ENCODE data around the gene LUZP2.

The LUZP2 gene

DNA sequence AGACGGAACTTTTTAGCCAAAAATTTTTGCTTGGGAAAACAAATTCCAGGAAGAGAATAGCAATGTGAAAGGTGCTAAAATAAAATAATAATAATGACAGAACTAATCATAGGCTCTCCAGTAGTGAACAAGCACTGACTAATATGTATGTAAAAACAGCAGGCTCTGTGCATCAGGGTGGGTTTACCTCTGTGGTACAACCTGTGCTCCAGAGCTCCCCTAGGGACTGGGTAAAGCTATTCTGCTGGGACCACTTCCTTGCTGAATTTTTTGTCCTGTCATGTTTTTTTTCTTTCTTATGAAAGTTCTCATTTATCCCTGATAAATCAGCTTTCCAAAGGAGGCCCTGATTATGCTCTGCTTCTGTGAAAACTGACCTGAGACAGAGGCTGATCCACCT, 18.8 kb downstream of the LUZP2 start:
- DNase-seq (ENCODE audit: extremely low read depth, low read depth), result no peak
- TF ChIP-seq, protein P1, sequence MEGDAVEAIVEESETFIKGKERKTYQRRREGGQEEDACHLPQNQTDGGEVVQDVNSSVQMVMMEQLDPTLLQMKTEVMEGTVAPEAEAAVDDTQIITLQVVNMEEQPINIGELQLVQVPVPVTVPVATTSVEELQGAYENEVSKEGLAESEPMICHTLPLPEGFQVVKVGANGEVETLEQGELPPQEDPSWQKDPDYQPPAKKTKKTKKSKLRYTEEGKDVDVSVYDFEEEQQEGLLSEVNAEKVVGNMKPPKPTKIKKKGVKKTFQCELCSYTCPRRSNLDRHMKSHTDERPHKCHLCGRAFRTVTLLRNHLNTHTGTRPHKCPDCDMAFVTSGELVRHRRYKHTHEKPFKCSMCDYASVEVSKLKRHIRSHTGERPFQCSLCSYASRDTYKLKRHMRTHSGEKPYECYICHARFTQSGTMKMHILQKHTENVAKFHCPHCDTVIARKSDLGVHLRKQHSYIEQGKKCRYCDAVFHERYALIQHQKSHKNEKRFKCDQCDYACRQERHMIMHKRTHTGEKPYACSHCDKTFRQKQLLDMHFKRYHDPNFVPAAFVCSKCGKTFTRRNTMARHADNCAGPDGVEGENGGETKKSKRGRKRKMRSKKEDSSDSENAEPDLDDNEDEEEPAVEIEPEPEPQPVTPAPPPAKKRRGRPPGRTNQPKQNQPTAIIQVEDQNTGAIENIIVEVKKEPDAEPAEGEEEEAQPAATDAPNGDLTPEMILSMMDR (IDR thresholded peaks at IDR 0.05; ENCODE audit: low read depth, low read length), result no peak

DNA sequence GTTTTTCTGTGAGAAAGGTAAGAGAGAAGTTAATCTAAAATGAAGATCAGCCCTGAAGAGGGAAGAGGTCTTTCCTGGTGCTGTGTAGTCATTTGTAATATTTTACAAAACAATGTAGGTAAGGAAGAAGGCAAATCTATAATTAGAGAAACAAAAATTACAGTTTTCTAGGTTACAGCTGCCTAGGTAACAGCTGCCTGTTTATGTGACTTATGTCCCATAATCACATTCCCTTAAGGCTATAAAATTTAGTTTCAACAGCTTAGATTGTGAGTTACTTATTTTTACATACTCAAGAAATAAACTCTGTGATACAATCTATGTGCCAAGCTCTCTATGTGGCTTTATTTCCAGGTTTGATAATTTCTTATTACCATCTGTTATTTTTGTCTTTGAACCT, 19.8 kb downstream of the LUZP2 start:
- no peak for DNase-seq (ENCODE audit: extremely low read depth, low read depth)
- TF ChIP-seq, protein P1 (IDR thresholded peaks at IDR 0.05; ENCODE audit: low read depth, low read length), result no peak

DNA sequence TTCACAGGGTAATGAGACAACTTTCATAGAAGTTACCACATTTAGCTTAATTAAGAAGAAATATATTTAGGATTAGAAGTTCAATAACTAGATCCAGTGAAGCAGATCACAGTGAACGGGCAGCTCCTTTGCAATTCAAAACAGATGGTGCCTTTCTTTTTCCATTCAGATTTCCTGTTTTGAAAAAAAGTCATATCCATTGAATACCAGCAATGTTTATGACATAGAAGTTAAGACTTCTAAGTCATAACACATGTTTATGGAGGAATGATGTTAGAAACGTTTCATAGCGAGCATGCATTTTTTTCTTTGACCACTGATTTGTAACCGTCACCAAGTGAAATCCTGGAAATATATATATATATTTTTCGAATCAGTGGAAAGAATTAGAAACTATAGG, 24.7 kb downstream of the LUZP2 start:
- DNase-seq (ENCODE audit: extremely low read depth, low read depth), result no peak
- TF ChIP-seq, protein P1 (IDR thresholded peaks at IDR 0.05; ENCODE audit: low read depth, low read length), result no peak

DNA sequence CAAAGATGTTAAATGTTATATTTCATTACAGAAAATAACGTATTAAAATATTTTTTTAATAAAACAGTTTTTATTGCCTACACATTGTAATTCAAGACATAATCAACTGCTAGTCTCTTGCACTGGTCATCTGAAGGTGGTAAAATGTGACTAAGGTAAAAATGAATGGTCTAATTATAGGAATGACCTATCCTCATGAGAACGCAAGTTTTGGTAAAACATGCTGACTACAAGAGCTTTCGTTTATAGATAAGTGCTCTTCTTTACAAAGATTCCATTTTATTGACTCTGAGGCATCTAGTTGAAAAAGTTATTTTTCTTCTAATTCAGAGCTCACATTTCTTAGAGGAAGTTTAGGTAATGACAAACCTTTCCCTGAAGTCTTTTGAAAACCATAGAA, 27.3 kb downstream of the LUZP2 start:
- TF ChIP-seq, protein P1 (IDR thresholded peaks at IDR 0.05; ENCODE audit: low read depth, low read length), result no peak
- no peak for DNase-seq (ENCODE audit: extremely low read depth, low read depth)

DNA sequence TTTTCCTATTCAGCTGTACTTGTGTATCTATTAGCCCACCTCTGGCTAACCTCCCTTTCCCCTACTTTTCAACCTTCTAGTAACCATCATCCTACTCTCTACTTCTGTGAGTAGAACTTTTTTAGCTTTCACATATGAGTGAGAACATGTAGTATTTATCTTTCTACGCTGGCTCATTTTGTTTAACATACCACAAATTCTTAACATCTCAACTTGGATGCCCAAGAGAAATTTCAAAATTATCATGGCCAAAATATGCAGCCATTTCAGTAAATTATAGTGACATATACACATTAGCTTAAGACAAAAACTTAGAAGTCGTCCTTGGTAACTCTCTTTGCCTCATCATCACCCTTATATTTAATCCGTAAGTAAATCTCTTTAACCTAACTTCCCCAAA, 34.7 kb downstream of the LUZP2 start:
- DNase-seq (ENCODE audit: extremely low read depth, low read depth), result no peak
- TF ChIP-seq, protein P1 (IDR thresholded peaks at IDR 0.05; ENCODE audit: low read depth, low read length), result no peak

DNA sequence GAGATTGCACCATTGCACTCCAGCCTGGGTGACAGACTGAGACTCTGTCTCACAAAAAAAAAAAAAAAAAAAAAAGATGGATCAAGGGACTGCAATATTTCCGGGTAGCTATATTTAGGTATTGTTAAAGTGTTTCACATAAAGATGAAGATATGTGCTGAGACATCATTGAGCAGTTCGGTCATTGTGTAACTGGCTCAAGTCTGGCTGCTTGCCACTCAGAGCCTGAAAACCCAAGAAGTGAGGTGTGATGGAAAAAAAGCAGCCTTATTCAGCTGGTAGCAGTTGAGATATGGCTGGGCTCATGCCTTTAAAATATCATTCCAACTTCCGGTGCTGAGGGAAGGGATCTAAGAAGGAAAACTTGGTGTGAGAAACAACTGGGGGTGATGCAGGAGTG, 46.9 kb downstream of the LUZP2 start:
- TF ChIP-seq, protein P1 (IDR thresholded peaks at IDR 0.05; ENCODE audit: low read depth, low read length), result no peak
- DNase-seq (ENCODE audit: extremely low read depth, low read depth), result no peak

DNA sequence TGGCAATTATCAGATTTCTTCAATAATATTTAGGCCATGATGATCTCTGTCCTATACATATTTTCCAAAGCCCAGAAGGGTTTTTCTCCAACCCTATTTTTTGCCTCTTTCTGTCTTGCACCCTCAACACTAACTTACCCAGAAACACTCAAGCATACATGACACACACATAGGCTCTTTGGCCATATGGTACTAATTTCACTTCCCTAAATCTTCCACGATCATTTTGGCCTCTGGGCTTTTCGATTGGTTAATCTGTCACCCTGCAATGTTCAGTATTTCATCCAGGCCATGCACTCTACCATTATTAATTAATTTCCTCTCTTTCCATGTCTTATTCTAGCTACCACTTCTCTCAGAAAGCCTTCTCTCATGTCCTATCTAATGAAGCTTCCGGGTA, 59.8 kb downstream of the LUZP2 start:
- DNase-seq (ENCODE audit: extremely low read depth, low read depth), result no peak
- TF ChIP-seq, protein P1 (IDR thresholded peaks at IDR 0.05; ENCODE audit: low read depth, low read length), result no peak

All from AG09319 (cell line).